Activated CD4-positive, alpha-beta T cell treated with anti-CD3 and anti-CD28 coated beads, Interleukin-2, Interleukin-4, amounts not matched to agents 100 ng/mL and 50 ng/mL, durations not matched to agents 16 hours and 8 hours (primary cell): ENCODE data around the gene TGFBR3.

Experiments
- DNase-seq: peaks from one replicate; pipeline ENCODE4 v3.0.0-alpha.2; 2020; ENCODE audit warnings: low spot score

The TGFBR3 gene

GRCh38 chr1:91732291-91733107 lies 153.5 kb downstream of the TGFBR3 start:
- peak; percentile 89 for DNase-seq

GRCh38 chr1:91731815-91732214 lies 154.1 kb downstream of the TGFBR3 start:
- DNase-seq = peak; percentile 84

DNA sequence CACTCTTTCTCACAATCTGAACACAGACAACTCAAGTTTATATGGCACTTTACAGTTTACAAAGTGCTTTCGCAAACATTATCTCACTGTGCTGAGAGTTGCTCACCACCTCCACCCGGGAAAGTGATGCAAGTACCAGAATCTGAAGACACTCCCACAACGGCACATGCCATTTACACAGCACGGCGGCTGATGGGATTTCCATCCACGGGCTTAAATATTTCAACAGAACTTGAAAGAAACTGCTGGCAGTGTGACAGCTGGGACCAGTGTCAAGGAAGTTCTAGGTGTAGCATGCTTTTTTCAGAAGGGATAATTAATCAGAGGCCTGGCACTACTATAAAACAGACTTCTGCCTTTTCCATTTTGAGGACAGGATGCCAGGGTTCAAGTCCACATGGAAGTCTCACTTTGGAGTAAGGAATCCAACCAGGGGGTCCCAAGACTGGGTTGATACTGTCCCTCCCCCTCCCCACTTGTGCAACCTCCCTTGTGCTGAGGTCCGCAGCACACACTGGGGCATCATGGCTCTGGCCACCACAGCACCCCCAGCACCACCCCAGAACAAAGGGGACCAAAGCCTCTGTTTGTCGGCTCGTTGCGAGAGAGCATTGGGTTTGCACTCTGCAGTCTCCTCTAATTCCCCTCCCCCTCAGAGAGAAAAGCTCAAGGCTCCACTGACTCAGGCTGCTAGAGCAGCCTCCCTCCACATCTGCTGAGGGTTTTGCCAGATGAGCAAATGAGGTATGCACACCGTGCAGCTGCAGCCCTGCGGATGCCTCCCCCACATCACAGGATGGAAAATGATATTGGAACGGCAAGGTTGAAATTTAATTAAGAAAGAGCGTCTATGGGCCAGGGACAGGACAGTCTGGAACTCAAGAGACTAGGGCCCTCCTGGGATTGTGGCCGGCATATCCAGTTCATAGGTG lies 154.9 kb downstream of the TGFBR3 start:
- peak; percentile 76 for DNase-seq

GRCh38 chr1:91729621-91730358 lies 156.2 kb downstream of the TGFBR3 start:
- peak; percentile 50 for DNase-seq

- DNase-seq = no peak
These were observed 158.2 kb downstream of the TGFBR3 start for GRCh38 chr1:91727763-91728162.

GRCh38 chr1:91725989-91726721 lies 159.8 kb downstream of the TGFBR3 start:
- DNase-seq = peak; percentile 65

DNA sequence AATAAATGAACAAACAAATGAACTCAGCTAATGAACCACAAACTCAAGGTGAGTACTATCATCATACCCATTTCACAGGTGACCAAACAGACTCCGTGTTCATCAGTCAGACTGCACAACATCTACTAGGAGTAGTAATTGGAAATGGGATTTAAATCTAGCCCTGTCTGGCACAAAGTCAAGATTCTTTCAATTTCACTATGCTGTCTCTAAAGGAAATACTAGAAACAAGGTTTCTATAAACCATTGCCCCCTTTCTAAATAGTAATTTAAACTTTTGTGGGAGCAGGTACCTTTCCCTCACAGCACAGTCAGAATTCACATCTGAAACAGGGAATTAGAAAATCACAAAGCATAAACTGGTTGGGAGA lies 160.3 kb downstream of the TGFBR3 start:
- no peak for DNase-seq

- no peak for DNase-seq
These were observed 161.3 kb downstream of the TGFBR3 start for GRCh38 chr1:91724644-91725043.

DNA sequence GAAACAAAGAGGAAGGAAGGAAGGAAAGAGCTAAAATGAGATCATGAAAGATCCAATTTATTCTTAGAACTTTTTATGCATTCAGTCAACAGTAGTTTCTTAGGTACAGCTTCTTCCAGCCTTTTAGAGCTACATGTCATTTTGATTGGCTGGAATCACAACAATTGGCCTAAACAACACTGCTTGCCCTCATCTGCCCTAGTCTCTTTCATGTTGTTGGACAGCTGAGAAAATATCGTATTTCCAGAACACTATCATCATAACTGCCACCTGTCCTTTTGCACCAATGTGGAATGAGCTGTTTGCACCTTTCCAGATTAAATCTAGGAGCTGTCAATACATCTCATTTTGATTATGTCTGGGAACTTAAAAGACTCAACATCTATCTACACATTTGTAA lies 161.7 kb downstream of the TGFBR3 start:
- DNase-seq = no peak

DNA sequence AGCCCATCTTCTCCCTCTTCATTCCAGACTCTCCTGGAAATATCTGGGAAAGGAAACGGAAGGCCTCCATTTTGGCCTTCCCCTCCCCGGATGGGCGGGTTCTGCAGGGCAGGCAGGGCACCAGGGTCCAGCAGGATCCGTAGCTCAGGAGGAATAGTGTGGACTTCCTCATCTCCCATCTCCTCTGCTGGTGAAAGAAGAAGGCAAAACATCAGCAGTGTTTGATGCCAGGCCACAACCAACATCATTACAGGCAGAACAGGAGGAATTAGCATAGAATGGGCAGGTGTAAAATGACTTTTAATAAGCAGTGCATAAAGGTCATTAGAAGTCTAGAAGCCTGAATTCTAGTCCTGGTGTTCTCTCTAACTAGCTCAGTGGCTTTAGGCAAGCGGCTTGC lies 165.9 kb downstream of the TGFBR3 start:
- no peak for DNase-seq

DNA sequence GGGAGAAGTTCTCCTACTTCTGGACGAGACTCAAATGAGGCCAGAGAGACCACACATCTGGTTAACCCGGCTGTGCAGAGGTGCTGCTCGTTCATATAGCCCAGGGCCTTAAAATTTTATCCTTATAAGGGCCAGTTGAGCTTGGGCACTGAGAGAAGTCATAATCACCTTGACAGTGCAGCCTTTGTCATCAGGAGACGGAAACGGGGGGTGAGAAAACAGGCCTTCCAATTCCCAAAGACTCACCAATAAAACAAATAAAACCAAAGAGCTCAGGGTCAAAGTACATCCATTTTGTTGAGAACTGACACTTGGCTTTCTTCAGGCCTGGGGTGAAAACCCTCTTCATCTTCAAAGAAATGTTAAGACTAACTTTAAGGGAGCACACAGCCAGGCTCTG lies 167.1 kb downstream of the TGFBR3 start:
- DNase-seq = no peak

- no peak for DNase-seq
These were observed 167.6 kb downstream of the TGFBR3 start for GRCh38 chr1:91718368-91718767.

DNA sequence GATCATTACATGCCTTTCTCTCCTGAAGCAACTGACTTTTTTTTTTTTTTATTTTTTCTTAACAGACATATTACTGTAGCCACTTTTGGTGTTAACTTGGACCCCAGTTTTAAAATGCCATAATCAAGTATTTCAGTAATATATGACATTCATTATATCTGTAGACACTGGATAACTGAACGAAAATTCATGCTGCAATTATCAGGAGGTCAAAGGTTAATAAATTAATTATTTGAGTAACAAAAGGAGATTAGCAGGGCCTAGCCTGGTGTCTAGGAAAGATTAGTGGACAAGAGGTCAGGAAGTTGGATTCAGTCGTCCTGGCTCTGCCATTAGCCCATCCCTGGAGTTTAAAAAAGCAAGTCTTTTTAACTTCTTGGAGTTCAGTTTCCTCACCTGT lies 168.1 kb downstream of the TGFBR3 start:
- DNase-seq = no peak

GRCh38 chr1:91716339-91716738 lies 169.6 kb downstream of the TGFBR3 start:
- DNase-seq = no peak

GRCh38 chr1:91715416-91716000 lies 170.4 kb downstream of the TGFBR3 start:
- no peak for DNase-seq

DNA sequence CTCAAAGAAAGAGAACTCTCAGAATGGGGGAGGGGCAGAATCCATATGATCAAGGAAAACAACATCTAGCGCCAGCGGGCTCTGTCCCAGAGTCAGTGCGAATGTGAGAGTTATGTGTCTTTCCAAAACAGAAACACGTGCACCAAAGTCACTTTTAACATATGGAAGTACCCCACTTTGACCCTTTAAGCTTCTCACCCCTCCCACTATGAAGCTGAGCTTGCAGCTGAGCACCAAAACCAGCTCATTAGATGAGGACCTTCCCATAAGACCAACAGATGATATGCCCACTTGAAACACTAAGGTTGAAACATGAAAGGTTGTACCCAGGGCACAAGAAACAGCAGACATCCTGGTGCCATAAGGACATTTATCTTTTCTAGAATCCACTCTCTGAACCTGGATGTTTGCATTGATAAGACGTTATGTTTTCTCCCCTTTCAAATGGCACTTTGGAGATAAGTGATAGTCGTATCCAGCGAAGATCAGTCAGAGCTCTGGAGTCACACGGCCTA lies 171.0 kb downstream of the TGFBR3 start:
- DNase-seq = no peak

DNA sequence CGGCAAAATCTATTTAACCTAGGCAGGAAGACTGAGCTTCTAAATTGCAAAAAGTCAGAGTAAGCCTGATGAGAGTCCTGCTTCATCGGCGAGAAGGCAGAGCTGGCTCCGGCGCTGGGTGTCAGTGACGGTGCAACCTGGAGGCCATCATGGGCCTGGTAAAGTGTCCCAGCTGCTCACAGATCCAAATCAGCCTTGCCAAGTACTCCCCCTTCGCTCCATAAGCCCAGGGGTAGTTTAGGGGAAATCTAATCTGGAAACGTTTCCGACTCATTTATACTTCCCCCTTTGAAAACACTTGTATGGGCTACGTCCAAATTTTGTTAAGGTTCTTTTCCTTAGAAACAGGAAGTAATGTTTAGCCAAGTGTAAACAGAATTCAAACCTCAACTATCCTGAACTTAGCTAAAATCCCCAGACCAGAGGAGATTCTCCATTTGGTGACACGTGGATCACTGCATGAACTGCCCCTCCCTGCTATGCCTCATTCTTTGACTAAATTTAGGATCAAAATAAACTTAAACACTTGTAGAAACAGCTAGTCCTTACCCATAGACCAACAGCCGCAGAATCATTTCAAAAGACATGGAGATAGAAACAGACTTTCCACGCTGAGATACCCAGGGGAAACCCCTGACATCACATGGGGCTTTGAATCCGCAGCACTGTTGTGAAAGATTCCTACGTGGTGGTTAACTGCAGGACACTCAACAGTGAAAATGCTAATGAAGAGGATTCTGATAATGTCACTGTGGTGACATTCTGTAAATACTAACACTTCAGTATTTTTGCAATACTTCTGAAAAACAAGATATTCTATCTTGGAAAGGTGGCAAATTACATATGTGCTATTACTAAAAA lies 172.7 kb downstream of the TGFBR3 start:
- peak; percentile 84 for DNase-seq

GRCh38 chr1:91712393-91712792 lies 173.6 kb downstream of the TGFBR3 start:
- no peak for DNase-seq

DNA sequence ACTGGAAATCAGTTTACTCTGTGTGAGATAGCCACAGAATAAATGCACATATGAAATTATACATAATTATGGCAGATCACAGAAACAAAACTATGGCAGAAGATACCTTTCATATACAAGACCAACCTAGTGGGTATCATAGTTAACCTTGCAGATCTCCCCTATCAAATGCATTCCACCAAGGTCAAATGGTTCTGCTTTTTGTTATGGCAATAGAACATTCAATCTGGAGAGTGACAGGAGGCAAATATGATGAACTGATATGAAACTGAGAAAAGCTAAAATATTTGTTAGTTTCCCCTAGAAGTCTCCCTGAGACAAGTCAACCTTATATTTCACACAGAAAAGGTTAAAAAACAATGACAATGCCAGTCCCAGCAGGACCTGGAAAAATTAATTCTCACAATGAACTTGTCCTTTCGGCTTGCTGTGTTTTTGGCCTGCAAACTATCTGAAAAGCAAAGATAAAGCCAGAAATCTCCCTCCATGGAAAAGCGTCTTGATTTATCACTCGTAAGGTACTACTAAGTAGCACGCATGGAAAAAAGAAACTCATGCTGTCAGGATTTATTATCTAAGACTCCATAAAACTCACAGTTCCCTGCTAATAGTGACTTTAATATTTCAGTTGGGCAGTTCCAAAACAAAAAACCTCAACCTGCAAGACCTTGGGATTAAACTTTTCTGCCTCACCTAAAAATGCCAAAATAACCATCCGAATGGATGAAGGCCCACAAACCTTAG lies 174.3 kb downstream of the TGFBR3 start:
- no peak for DNase-seq
